ENCODE measurements around the gene ZMYND19. TPM values are rescaled to one million over a fixed set of nuclear protein-coding genes. Genes with fewer than 3 reads are reported as not detected.

ZMYND19 gene
- total RNA-seq, 1 donor from 2014 or later = 11.0 TPM

Other genes starting within 250 kb of the ZMYND19 start
- gene EXD3, start 167.3 kb downstream of the ZMYND19 start, total RNA-seq = 11.6 and 12.2 TPM in 2 replicates
- 2.1 and 2.8 TPM in 2 replicates for gene NOXA1, start 167.1 kb downstream of the ZMYND19 start, total RNA-seq
- gene ENTPD8, start 149.2 kb downstream of the ZMYND19 start, total RNA-seq = 0.05 and 0.17 TPM in 2 replicates
- gene NSMF, start 131.2 kb downstream of the ZMYND19 start, total RNA-seq = 12.0 and 20.4 TPM in 2 replicates
- gene PNPLA7, start 40.1 kb downstream of the ZMYND19 start, total RNA-seq = 1.2 TPM in 1 of 2 replicates, not detected in the other
- gene MRPL41, start 38.6 kb downstream of the ZMYND19 start, total RNA-seq = 18.1 and 50.2 TPM in 2 replicates
- 15.8 and 29.9 TPM in 2 replicates for gene DPH7, start 11.6 kb downstream of the ZMYND19 start, total RNA-seq
- 58.6 and 75.0 TPM in 2 replicates for gene ARRDC1, start 15.2 kb upstream of the ZMYND19 start, total RNA-seq
- 58.0 and 92.8 TPM in 2 replicates for gene EHMT1, start 28.5 kb upstream of the ZMYND19 start, total RNA-seq